T1000 (cell line): ENCODE measurements around the gene ANP32A.
"Not testable (repeated sequence)": the region's sequence is repeated elsewhere in the genome, so short reads cannot be mapped to it uniquely, and the experiment has no call there.

Experiments used
- DNase-seq: peaks from one replicate; lab custom pipeline; 2025; ENCODE audit warnings: mixed read lengths; lab: John Stamatoyannopoulos, UW

ANP32A gene

DNA sequence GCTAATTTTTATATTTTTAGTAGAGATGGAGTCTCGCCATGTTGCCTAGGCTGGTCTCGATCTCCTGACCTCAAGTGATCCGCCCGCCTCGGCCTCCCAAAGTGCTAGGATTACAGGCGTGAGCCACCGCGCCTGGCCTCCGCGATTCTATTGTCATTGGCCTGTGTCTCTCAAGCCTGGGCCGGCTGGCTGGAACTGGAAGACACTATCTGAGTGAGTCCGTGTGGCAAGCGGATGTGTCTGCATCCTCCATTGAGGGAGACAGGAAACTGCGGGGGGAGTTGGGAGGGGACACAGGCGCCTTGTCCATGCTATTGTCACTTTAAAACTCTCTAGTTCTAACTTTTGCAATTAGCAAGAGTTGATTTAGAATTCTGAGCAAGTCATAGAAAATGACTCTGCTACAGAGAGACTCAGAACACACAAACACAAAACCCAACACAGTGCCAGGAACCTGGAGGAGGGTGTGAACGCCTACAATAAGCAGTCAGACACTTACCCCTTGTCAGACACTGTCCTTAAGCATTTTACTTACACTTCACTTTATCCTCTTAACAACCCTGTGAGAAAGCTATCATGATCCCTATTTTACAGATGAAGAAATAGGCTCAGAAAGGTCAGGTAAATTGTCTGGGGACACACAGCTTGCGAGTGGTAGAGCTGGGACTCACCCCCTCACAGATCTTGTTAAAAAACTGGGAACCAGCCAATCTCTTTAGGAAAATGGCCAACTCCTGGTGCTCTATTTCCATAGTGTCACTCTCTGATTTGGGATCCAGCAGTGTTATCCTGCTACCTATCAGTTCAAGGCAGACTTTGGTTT is 38.7 kb downstream of the ANP32A start:
- DNase-seq: no peak

DNA sequence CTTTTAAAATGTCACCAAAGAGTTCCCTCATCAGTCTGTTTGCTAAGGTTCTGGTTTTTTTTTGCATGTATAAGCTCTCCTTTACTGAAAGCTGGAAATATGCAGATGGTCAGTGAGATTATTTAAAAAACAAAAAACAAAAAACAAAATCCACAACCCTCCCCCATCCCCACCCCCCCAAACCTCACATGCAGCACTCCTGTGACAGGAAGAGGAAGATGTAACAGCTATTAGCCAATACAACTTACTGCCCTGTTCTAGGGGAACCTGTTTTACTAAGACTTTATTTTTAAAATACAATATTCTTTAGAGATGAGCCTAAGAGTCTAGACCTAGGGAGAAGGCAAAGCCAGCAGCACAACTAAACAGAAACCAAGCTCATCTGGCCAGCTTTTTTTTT is 39.5 kb downstream of the ANP32A start:
- DNase-seq: no peak

DNA sequence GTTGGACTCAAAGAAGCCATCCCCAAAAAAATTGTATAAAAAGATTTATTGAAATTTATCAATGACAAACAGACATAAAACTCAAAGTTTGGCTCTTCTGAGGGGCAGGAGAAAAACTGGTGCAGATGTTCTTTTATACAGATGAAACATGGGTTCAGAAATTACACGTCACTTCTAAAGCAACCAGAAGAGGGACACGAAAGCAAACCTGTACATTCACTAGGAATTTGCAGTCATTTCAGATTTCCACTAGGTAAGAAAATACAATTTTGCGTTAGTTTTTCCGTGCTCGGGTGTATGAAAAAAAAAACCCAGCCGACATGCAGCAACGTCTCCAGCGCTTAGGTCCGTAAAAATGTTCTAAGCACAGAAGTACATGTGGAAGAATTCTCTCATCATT is 41.8 kb downstream of the ANP32A start:
- no peak for DNase-seq

DNA sequence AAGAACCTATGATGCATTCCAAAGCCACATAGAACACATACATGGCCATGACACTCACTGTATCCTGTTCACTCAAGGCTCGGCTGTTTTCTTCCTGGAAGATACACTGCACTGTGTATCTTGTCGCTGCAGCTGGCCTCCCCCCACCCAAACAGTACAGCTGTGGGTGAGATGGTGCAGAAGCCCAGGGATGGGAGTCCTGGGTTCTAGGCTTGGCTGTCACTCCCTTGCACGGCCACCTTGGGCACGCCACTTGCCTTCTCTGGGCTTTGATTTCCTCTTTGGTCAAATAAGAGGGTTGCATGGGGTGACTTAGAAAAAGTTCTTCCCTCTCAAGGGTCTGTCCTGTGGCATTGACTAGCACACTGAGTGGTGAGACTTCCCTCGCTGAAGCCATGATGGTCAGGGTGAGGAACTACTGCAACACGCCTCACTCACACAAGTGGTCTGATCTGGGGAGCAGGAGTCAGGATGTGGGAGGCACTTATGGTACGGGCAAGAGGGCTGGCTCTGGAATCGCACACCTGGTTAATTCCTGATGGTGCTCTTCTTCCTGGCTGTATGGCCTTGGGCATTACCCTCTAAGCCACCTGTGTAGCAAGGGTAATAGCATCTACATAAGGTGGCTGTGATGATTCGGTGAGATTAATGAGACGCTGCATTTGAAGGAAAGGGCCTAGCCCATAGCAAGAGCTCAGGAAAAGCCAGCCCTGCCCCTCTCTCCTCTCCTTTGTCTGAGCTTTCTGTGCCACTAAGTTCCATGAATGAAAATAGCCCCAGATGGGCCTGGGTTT is 44.0 kb downstream of the ANP32A start:
- DNase-seq: no peak

DNA sequence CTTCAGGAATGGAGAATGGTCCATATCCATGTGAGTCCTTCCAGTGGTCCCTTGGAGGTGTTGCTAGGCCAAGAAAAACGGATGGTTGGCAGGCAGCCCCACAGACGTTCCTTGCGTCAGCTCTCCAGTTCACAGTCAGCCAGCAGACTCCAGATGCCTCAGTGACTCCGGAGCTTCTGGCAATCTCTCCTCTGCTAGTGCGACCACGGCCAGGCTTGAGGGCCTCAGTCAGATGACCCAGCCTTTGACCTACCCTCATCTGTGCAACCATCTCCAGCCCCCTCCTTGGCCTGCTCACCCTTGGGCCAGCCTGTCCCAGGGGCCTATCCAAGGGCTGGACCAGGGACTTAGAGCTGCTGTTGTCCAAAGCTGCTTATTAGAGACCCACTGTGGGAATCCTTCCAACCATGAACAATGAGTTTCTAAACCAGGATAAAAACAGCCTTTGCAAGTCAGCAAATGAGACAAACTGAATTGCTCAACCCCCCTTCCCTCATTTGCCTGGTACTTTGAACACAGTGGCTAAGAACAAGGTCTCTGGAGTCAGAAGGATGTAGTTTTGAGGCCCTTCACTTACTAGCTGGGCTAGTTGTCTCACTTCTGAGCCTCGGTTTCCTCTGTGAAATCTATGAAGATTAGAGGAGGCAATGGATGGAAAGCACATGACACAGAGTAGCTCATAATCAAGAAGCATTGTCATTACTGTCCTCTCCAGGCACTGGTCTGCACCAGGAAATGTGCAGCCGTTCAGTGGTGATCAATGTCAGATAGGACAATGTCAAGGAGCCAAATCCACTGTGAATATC is 44.8 kb downstream of the ANP32A start:
- no peak for DNase-seq

DNA sequence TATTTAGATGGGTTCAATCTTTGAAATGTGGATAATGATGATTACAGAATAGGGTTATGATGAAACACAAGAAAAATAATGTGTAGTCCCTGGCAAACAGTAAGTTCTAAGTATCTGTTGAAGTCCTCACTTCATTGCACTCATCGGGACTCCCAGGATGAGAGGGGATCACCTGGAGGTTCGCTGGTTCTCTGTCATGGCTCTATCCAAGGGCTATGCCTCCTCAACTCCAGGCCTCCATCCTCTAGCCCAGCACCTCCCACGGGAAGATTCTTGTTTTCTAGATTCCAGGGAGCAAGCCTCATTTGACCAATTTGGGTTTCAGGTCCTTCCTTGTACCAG is 45.5 kb downstream of the ANP32A start:
- no peak for DNase-seq

DNA sequence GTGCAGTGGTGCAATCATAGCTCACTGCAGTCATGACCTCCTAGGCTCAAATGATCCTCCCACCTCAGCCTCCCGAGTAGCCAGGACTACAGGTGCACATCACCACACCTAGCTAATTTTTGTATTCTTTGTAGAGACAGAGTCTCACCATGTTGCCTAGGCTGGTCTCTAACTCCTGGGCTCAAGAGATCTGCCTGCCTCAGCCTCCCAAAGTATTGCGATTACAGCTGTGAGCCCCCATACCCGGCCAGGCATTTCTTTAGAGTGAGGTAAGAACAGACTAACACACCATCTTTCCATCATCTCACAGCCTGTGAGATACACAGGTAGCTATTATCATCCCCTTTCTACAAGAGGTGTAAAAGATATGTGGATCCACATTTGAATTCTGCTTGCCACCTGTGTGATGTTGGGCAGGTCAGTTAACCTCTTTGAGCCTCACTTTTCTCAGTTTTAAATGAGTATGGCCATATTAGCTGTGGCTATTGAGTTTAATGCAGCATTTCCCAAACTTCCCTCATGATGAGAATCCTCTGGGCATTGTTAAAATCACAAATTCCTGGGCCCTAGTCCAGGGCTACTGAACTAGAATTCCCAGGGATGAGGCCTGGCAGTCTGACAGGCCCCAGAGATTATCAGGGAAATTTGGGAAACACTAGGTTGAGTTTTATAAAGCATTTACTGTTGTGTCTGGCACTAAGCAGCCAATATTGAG is 46.0 kb downstream of the ANP32A start:
- no peak for DNase-seq

DNA sequence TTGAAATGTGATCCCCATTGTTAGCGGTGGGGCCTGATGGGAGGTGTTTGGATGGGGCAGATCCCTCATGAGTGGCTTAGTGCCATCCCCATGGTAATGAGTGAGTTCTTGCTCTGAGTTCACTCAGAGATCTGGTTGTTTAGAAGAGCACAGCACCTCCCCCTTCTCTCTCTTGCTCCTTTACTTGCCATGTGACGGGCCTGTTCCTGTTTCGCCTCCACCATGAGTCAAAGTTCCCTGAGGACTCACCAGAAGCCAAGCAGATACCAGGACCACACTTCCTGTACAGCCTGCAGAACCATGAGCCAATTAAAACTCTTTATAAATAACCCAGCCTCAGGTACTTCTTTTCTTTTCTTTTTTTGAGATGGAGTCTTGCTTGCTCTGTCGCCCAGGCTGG is 46.6 kb downstream of the ANP32A start:
- DNase-seq: no peak

DNA sequence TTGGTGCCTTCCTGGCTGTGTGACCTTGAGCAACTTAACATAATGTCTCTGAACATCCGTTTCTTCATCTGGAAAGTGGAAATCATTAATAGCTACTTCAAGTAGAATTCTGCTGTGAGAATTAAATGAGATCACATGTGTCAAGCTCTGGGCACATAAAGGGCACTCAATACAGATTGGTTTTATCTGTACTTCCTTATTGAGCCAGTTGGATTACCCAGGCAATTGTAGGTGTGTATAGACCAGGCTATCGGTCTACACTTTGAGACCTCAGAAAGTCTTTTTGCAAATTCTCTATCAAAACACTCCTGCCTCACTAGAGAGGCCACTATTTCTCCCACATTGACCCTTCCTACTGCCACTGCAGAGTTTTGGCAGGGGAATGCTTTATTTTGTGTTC is 47.7 kb downstream of the ANP32A start:
- no peak for DNase-seq

DNA sequence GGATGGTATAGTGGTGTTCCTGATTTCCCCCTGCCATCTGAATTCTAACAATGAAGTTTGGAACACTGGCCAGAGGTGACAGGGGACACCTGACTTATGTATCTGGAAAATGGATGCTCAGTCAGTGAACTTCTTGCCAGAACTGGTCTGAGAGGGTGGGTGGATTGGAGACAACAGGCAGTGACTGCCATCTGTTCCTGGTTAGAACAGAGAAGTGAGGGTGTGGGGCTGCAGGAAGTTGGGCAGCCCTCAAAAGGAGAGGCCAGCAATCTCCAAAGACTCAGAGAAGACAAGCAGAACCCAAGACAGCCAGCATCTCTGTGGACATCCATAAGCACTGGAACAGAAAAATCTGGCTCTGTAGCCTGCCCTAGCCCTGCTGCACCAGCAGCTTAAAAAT is 50.5 kb downstream of the ANP32A start:
- no peak for DNase-seq

DNA sequence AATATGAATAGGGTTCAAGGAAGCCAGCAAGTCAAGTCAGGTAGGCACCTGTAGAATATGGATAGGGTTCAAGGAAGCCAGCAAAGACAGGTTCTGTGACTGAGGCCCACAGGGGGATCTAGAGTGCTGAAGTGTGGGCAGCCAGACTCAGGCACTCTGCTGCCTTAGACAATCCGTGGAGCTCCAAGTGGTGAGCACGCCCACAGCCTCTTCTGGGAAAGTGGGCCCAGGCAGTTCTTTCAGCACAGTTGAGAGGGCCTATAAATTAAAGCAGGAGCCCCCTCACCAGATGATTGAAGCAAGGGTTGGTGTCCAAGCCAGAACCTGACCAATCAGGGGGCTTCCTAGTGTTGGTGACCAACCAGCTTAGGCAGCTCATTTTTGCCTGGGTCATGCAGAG is 51.0 kb downstream of the ANP32A start:
- DNase-seq: no peak

DNA sequence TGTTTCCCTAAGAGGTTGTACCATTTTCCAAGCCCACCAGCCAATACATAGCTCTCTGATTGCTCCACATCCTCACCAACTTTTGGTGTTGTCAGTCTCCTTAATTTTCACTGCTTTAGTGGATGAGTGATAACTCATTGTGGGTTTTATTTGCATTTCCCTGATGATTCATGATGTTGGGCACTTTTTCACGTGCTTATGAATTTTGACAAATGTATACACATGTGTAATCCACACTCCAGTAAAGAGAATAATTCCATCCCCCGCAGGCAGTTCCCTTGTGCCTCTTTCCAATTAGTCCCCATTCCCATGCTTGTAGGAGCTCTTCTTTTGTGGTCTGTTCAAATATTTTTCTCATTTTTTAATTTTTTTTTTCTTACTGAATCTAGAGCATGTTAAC is 52.4 kb downstream of the ANP32A start:
- DNase-seq: no peak

DNA sequence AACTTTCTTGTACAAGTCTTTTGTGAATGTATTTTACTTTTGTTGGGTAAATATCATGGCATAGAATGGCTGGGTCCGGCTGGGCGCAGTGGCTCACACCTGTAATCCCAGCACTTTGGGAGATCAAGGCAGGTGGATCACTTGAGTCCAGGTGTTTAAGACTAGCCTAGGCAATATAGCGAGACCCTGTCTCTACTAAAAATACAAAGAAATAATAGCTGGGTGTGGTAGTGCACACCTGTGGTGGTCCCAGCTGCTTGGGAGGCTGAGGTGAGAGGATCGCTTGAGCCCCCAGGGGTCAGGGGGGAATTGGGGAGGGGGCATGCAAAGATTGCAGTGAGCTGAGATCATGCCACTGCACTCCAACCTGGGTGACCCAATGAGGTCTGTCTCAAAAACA is 52.9 kb downstream of the ANP32A start:
- DNase-seq: no peak

DNA sequence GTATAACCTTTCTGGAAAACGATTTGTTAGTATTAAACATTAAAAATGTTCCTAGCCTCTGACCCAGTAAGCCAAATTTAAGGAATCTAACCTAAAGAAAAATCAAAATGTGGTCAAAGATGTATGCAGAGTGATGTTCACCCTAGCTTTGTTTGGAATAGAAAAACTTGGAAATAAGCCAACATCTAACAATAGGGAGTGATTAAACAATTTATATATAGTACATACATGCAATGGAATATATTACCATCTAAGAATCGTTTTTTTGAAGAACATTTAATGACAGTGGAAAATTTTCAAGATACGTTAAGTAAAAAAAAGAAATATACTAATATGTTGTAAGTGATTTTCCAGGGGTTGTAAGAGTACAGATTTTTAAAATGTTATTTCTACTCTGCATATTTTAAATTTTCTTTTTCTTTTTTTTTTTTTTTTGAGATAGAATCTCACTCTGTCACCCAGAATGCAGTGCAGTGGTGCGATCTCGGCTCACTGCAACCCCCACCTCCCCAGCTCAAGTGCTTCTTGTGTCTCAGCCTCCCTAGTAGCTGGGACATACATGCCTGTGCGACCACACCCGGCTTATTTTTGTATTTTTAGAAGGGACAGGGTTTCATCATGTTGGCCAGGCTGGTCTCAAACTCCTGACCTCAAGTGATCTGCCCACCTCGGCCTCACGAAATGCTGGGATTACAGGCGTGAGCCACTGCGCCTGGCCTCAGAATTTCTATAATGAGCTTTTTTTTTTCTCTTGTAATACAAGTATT is 54.9 kb downstream of the ANP32A start:
- DNase-seq: no peak

DNA sequence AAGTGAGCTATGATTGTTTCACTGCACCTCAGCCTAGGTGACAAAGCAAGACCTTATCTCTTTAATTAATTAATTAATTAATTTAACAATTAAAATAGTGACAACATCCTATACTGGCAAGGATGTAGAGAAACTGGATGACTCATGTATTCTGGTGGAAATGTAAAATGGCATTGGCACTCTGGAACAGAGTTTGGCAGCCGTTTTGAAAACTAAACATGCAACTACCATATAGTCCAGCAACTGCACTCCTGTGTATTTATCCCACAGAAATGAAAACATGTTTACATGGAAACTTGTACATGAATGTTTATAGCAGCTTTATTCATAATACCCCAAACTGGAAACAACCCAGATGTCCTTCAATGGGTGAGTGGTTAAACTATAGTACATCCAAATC is 56.6 kb downstream of the ANP32A start:
- no peak for DNase-seq

DNA sequence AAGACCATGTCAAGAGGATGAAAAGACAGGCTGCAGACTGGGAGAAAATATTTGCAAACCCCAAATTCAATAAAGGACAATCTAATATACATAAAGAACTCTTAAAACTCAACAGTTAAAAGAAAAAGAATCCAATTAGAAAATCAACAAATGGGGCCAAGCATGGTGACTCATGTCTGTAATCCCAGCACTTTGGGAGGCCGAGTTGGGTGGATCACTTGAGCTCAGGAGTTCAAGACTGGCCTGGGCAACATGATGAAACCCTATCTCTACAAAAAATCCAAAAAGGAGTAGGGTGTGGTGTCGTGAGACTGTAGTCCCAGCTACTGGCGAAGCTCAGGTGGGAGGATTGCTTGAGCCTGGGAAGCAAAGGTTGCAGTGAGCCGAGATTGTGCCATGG is 57.6 kb downstream of the ANP32A start:
- no peak for DNase-seq

DNA sequence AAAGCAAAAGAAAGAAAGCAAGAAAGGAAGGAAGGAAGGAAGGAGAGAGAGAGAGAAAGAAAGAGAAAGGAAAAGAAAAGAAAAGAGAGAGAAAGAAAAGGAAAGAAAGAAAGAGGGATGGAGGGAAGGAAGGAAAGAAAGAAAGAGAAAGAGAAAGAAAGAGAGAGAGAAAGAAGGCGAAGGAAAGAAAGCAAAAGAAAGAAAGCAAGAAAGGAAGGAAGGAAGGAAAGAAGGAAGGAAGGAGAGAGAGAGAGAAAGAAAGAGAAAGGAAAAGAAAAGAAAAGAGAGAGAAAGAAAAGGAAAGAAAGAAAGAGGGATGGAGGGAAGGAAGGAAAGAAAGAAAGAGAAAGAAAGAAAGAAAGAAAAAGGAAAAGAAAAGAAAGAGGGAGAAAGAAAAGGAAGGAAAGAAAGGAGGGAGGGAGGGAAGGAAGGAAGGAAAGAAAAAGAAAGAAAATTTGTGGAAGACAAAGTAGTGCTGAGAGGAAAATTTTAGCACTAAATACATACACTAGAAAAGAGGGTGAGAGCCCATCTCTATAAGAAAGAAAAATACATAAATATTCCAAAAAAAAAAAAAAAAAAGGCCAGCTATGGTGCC is 60.6 kb downstream of the ANP32A start:
- not testable (repeated sequence) for DNase-seq

DNA sequence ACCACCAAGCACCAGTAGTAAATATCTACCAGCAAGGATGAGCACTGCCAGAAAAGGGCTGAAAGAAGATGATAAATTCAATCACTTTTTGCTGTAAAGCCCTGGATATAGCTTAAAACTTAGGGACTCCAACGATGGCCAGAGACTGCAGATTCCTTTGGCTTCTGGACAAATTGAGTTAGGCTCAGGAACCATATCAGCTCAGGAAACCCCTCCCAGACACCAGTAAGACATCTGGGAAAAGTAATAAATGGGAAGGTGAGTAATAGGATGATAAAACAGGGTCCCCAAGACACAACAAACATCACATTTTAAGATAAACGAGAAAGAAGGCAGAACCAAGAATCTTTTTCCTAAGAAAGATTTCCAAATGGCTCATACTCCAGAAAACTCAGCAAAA is 65.0 kb downstream of the ANP32A start:
- DNase-seq: no peak

DNA sequence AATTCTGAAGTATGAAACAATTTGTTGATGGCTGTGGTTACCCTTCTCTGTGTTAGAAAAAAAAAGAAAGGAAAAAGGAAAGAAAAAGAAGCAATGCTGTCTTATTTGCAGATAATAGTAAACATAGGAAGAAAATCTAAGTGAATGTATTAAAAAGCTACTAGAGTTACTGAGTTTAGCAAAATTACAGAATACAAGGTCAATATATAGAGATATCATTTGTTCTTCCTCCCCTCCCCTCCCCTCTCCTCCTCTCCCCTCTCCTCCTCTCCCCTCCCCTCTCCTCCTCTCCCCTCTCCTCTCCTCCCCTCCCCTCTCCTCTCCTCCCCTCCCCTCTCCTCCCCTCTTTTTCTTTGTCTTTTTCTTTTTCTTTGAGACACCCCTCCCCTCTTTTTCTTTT is 69.1 kb downstream of the ANP32A start:
- no peak for DNase-seq

DNA sequence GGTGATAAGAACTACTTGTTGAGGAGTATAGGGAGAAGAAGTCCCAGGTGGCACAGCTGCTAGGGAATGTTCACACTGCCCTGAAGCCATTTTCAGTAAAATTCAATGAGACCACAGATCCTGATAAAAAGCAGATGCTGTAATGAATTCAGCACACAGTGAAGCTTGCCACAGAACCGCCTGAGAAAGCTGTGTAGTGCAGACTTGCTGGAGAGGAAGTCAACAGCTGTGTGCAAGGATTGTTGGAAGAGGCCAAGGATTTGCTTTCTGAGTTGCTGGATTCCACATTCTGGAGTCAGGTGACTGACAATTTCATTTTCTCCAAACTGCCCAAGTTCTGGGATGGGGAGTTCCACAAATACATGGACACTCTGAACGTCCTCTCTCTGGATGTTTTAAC is 70.9 kb downstream of the ANP32A start:
- DNase-seq: no peak

DNA sequence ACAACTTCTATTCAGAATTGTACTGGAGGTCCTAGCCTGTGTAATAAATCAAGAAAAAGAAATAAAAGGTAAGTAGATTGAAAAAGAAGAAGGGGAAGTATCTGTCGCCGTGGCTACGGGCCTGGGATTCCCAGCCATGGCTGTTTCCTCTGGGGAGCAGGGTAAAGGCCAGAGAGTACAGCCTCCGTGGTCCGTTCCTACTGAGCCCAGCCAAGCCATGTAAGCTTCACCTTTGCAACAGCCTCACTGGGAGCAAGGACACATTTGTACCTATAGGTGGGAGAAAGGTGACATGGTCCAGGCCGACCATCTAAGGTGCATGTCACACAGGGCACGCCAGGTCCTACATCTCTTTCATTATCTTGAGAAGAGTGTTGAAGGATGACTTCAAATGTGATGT is 71.3 kb downstream of the ANP32A start:
- DNase-seq: no peak
